GM20000 (cell line): ENCODE measurements around the gene HK3.

ENCODE experiments used
- DNase-seq: peaks from one replicate; pipeline ENCODE4 v3.0.0; 2012; ENCODE audit warnings: low spot score
- TF ChIP-seq, protein P1 (sequence below): IDR thresholded peaks from 2 replicates; pipeline ENCODE4 v1.5.1; 2012; ENCODE audit warnings: mild to moderate bottlenecking, control low read depth; ENCODE audit errors: extremely low read depth, missing control alignments

Gene HK3

DNA sequence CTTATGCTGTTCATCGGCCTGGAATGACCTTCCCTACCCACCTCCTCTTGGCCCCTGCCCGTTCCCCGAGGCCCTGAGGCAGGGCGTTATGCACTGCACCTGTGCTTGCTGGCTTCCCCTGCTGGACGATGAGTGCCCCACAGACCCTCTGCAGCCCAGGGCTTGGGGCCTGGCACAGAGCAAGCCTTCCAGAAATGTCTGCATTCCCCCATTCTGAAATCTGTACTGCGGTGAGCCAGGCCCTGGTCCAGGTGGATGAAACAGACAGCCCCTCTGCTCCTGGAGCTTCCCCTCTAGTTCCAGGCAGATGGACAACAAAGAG lies 53.8 kb downstream of the HK3 start:
- TF ChIP-seq, protein P1, sequence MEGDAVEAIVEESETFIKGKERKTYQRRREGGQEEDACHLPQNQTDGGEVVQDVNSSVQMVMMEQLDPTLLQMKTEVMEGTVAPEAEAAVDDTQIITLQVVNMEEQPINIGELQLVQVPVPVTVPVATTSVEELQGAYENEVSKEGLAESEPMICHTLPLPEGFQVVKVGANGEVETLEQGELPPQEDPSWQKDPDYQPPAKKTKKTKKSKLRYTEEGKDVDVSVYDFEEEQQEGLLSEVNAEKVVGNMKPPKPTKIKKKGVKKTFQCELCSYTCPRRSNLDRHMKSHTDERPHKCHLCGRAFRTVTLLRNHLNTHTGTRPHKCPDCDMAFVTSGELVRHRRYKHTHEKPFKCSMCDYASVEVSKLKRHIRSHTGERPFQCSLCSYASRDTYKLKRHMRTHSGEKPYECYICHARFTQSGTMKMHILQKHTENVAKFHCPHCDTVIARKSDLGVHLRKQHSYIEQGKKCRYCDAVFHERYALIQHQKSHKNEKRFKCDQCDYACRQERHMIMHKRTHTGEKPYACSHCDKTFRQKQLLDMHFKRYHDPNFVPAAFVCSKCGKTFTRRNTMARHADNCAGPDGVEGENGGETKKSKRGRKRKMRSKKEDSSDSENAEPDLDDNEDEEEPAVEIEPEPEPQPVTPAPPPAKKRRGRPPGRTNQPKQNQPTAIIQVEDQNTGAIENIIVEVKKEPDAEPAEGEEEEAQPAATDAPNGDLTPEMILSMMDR, result no peak
- no peak for DNase-seq

DNA sequence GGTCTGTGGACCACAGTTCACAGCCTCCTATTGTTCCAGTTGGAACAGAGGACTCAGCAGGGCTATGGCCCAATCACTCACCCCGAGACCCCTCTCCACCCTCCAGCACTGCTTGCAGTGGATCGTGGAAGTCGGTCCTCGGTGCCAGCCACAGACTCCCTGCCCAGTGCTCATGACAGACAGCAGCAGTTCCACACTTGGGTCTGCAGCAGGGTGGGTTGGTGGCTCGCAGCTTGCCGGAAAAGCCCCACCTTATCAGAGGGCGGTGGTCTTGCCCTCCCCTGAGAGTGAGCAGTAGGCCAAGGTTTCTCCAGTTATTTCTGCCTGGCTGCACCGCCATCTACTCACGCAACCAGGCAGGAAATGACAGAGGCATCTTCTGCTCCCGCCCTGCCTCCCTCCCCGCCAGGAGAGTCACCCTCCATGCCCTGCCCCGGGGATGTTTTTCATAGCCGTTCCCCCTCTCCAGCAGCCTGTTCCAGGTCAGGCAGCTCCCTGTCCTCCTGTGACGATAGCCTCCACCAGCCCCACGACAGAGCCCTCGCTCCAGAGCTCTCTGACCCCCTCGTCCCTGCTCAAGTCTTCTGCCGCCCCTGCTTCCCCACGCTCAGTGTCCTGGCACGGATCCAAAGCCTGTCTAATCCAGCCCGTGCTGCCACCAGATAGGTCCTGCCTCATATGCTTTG lies 54.3 kb downstream of the HK3 start:
- TF ChIP-seq, protein P1, result no peak
- no peak for DNase-seq

DNA sequence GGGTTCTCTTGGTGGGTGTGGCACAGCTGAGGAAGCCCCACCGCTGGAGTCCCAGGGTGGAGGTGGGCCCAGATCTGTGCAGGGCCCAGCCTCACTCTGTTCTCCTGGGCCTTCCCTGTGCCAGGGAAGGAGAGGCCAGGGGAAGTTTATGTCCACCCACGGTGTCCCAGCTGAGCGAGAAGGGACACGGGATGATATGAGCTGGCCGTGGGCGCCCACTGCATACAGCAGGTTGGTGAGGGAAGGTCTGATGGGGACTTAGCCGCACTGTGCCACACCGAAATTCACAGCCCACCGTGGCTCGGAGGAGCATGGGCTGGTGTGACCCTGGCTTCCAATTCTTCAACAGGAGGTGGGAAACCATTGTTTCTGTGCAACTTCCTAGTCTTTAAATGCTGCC lies 54.9 kb downstream of the HK3 start:
- DNase-seq, result no peak
- TF ChIP-seq, protein P1, result no peak

DNA sequence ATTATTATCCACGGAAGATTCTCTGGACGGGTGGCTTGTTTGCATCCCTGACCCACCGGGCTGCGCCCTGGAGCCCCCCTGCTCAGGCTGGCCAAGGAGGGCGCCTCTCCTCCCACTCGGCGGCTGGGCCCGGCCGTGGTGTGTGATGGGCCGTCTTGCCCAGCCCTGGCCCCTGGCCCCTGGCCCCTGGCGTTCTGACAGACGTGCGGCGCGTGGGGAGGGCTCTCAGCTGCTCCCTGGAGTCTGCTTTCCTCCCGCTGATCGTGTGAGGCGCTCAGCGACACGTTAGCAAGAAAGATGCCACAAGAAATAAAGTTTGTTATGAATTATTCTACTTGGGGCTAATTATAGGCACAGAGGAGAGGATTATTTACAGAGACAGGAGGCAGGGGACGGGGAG lies 55.5 kb downstream of the HK3 start:
- DNase-seq, result no peak
- TF ChIP-seq, protein P1, result no peak

DNA sequence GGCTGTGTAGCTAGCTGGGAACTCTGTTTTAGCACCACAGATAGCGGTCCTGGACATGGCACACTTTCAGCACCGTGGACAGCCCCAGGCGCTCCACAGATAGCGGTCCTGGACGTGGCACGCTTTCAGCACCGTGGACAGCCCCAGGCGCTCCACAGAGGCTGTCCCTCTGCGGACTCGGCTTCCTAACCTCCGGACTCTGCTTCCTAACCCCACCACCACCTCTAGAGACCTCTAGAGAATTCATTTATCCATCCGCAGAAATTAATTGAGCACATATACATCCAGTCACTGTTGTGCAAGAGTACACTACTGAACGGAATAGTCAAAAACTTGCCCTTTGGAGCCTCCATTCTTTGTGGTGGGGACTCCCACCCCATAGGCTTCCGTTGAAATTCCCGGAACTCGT lies 61.4 kb downstream of the HK3 start:
- peak; percentile 81 for DNase-seq
- TF ChIP-seq, protein P1, result no peak

DNA sequence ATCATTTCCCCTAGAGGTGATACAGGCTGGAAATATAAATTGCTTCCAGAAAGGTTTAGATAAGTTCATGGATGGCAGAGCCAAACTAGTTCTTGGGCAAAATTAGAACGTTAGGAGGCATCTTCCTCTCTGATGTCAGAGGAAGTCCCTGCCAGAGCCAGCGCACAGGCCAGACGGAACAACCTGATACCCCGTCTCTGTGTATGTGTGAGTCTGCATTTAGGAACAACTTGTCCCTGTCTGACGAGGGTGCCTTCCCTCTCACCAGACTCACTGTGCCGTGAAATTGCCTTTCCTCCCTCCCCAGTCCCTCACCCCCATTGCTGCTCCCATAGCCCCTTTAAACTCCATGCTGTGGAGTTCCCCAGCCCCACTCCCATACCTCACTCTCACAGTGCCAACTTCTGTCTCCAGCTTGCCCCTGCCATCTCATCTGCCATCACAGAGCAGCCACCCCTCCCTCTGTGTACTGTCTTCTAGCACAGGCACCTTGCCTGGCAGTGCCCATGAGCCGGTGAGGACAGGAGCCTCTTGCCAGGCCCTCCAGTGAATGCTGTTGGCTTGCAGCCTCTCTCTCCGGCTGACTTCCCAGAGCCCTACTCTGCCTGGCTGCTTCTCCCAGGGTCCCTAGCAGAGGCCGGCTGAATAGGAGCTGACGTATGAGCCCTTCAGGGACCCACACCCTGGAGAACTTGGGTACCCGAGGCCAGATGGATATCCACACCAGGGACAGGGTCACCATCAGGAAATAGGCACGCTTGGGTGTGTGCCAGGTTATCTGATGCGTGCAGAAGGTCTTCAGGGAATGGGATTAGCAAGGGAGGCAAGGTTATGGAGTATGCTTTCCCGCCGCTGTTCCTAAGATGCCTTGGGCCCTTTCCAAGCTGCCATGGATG lies 62.1 kb downstream of the HK3 start:
- TF ChIP-seq, protein P1, result no peak
- DNase-seq, result no peak

DNA sequence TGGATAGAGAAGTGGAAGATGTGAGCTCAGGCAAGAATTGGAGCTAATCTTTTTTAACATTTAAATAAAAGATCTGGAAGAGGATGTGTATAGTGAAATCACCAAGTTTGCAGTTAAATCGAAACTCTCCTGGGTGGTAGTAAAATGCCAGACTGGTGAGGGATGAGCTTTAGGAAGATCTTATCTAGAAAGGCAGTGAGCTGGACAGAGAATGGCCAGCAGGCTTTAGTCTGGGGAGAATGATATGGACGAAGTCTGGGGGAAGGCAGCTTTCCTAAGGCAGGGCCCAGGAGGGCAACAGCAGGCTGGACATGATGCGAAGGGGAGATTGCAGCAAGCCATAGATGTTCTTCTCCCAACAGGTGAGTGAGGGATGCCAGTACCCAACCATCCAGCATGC lies 63.2 kb downstream of the HK3 start:
- DNase-seq, result no peak
- TF ChIP-seq, protein P1, result no peak
